ENCODE results near the gene MYOZ3.

MYOZ3 gene

GRCh38 chr5:150700594-150701377 is 39.7 kb downstream of the MYOZ3 start, which contains the start of gene RBM22:
Gene RBM22 (minus strand): TSS chr5:150701062. CDS start chr5:150700985, 77 bp downstream.
- DNase-seq (ENCODE audit: low read depth in 2 of 2), result peak; percentile 78 to 84

- no peak for DNase-seq (ENCODE audit: low read depth in 2 of 2)
These were observed 42.7 kb downstream of the MYOZ3 start for GRCh38 chr5:150703762-150704161.

GRCh38 chr5:150706776-150707390 is 45.8 kb downstream of the MYOZ3 start:
- DNase-seq (ENCODE audit: low read depth in 2 of 2), result no peak

- DNase-seq (ENCODE audit: low read depth in 2 of 2), result no peak
These were observed 49.1 kb downstream of the MYOZ3 start for GRCh38 chr5:150710165-150710564.

GRCh38 chr5:150723845-150724244 is 62.8 kb downstream of the MYOZ3 start:
- DNase-seq (ENCODE audit: low read depth in 2 of 2), result no peak

Measured in activated CD4-positive, alpha-beta T cell treated with anti-CD3 and anti-CD28 coated beads for 24 hours (primary cell).